ENCODE results near the gene DENND4A.
"Not testable (repeated sequence)": the region's sequence is repeated elsewhere in the genome, so short reads cannot be mapped to it uniquely, and the experiment has no call there.

The DENND4A gene

DNA sequence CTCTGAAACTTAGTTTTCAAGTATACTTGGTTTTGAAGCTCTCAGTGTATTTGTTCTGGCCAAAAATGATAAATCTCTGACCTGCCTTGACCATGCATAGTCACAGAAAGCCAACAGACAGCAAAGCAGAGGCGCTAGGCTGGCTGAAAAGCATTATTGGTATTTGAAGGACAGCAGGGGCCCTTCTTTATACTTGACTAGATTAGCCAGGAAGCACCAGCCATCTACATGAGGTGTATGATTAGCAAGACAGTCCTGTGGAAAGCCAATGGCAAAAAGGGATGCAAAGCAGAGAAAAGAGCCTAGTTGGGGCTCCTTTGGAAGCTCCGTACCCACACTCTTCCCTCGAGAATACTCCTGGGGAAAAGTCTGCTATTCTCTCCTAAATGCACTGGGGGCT is 162.5 kb downstream of the DENND4A start:
- no peak for DNase-seq

GRCh38 chr15:65626856-65627255 is 165.2 kb downstream of the DENND4A start:
- no peak for DNase-seq

GRCh38 chr15:65623103-65623502 is 169.0 kb downstream of the DENND4A start:
- no peak for DNase-seq

- no peak for DNase-seq
Measured at GRCh38 chr15:65621638-65622037, 170.5 kb downstream of the DENND4A start, which contains the start of gene SLC24A1. Gene SLC24A1, plus strand, starts transcription at chr15:65621938. Its CDS starts 2,143 bp downstream, at chr15:65624081.

DNA sequence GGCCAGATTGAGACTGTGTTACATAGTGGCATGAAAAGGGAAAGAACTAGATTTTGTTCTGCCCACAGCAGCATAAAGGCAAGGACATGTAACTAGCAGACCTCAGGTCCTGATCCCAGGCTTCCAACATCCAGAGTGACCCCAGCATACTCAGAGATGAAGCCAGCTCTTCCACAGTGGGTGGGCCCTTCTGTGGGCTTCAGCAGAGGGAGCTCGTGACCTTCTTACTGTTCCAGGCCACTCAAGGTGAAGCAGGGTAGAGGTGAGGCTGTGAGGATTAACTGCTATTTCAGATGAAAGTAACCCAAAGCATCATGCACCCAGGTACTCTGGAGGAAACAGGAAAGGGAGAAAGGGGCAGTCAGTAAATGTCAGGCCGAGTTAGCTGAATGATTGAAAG is 171.3 kb downstream of the DENND4A start:
- DNase-seq = no peak

DNA sequence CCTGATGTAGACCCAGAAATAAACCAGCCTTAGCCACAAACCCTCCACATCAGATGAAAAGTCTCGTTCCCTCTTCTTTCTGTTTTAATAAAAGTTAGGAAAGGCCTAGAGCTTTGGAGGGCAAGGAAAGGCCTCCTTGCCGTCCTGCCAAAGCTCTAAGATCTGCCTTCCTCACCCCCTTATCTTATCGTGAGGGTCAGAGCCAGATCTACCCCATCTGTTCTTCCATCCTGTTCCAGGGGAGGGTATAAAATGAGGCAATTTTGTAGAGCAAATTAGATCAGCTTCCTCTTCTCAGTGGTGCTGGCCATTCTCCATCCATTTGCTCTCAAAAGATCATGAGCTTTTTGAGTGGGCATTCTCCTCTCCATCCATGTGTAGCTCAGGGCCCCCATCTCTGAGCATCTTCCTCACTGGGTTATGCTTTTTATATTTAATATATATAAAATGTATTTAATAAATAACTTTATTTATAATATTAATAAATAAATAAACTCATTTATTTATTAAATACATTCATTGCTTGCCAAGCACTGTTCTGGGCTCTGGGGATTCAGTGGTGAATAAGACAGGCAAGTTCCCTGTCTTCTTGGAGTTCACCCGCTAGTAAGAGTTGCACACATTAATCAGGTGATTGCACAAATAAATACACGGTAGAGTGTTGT is 172.3 kb downstream of the DENND4A start:
- DNase-seq = no peak

- DNase-seq = no peak
Measured at GRCh38 chr15:65618560-65619109, 173.5 kb downstream of the DENND4A start.

- not testable (repeated sequence) for DNase-seq
Measured at GRCh38 chr15:65615887-65616286, 176.2 kb downstream of the DENND4A start.

DNA sequence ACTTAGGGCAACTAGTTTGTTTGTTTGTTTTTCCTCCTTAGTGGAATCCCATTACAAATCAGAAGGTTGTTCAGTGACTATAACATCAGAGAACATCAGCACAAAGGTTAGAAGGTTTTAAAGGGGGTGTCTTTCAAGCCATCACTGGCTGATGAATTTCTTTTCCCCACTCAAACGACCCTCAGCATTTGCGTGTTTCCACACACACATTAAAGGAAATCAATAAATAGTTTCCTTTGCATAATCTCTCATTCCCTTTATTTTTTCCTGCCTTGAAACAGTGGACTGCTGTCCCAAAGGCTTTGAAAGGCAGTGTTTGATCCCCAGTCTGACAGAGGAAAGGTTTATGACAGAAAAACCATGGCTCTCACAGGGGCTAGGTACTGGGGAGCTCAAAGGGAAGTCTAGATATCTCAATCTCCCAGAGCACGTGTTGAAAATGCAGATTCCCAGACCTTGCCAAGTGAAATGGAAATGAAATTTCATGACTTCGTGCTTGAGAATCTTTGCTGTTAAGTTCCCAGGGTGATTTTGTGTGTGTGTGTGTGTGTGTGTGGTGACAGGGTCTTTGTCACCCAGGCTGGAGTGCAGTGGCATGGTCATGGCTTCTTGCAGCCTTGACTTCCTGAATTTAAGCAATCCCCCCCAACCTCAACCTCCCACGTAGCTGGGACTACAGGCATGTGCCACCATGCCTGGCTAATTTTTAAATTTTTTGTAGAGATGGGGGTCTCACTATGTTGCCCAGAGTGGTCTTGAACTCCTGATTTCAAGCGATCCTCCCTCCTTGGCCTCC is 178.9 kb downstream of the DENND4A start:
- DNase-seq = no peak

- DNase-seq = no peak
Measured at GRCh38 chr15:65612616-65612946, 179.5 kb downstream of the DENND4A start.

DNA sequence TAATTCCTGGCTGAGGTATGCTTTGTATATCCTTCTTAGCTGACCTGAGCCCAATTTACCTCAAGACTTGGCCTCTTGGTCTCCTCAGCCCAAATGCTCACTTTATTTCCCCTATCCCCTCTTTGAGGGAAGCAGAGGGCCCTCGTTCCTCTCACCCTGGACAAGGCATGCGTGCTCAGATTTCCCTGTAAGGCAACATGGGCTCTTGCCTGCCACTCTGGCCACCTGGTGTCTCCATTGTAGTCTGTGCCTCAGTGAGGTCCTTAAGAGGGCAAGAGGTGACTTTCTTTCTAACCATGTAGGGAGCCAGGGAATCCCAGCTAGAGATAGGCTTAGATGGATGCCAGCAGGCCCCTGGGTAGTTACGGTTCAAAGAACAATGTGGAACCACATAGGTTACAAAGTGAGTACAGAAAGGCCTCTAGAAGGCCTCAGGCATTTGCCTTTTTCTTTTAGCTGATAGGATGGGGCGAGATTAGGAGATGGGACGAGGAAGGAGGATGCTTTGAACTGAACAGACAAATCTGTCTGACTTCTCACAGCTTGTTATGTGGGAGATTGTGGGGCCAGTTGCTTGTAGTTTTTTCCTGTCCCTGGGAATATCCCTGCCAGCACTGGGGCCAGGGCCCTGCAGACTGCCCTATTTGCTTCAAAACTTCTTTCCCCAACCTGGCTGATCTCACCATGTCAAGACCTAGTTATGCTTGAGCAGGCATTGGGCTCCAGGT is 180.0 kb downstream of the DENND4A start:
- no peak for DNase-seq

DNA sequence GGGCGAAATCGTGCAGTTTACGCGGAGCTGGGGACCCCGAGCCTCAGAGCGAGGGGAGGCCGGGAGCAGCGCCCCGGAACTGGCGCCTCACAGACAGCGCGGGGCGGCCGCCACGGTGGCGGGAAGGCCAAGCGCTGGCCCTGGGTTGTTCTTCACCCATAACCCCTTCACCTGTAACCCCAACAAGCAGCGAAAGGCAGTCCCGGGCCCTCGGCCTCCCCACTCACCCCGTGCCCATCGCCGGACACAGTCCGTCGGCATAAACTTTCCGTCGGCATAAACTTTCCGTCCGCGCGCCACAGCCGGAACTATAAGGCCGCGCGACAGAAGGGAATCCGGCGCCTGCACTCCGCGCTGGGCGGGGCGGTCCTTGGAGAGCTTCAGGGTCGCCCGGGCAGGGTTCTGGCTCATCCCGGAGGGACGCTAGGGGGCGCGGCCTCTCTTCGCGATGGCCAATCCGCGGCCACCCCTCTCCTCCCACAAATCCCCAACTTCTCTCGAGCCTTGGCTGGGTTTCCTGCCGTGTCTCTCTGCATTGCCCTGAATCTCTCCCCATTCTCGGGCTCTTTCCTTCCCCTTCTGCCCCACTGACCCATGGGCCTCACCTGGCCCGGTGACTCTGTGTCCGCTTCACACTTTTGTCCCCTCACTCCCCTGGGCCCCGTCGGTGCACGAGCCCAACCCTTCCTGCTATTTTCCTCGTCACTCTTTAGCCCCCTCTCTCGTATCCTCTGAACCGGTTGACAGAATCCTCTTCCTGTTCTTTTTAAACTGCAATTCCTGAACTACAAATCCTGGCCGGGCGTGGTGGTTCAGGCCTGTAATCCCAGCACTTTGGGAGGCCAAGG is 181.0 kb downstream of the DENND4A start, which contains the start of gene INTS14:
TSS of gene INTS14 (minus strand) at position 261 of the 848 bp plus-strand sequence. CDS start 3,751 bp downstream, outside the sequence.
- DNase-seq = peak; percentile 82 to 90 (median 84)
